Measurements from ENCODE around the gene APOBEC3G.
"Not testable (repeated sequence)": the region's sequence is repeated elsewhere in the genome, so short reads cannot be mapped to it uniquely, and the experiment has no call there.

APOBEC3G gene

DNA sequence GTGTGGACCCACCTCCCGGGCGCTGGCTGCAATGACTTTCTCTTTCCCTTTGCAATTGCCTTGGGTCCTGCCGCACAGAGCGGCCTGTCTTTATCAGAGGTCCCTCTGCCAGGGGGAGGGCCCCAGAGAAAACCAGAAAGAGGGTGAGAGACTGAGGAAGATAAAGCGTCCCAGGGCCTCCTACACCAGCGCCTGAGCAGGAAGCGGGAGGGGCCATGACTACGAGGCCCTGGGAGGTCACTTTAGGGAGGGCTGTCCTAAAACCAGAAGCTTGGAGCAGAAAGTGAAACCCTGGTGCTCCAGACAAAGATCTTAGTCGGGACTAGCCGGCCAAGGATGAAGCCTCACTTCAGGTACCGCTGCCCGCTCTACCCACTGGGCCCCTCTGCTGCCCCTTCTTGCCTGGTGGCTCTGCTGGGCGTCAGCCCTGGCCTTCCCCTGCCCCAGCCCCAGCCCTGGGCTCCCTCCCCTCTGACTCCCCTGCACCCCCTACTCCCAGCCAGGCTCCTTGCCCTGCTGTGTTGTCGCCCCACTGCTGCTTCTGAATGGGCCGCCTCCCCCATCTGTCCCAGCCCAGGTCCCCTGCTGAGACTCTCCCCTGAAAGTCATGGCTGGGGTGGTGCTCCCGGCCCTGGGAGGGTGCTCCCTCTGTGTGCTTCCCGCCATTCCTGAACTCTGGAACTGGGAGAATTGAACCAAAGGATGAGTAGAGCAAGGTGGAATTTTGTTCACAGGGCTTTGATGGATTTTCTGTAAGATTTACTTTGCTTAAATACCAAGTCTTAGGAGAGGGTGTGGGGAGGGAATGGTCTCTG is at the start of gene APOBEC3G:
Gene APOBEC3G (plus strand): TSS at position 250 of the 815 bp plus-strand sequence. CDS start 87 bp downstream, at position 337.
- Histone ChIP-seq H2AFZ (peak within 1 kb of the TSS; percentile 68), H3K4me2 (ENCODE audit: low read length) (peak within 1 kb of the TSS; percentile 59), H3K27ac (peak within 1 kb of the TSS; percentile 5), H3K4me3 (ENCODE audit: low read depth, low read length) (peak within 1 kb of the TSS; percentile 38)
- not testable (repeated sequence) for H3K36me3 ChIP-seq (ENCODE audit: control insufficient read depth, insufficient read depth, low read length); H3K79me2 ChIP-seq; H3K9ac ChIP-seq; H3K4me1 ChIP-seq; H3K9me3 ChIP-seq (ENCODE audit: control insufficient read depth, low read length); H3K27me3 ChIP-seq (ENCODE audit: control insufficient read depth, insufficient read depth, low read length)

DNA sequence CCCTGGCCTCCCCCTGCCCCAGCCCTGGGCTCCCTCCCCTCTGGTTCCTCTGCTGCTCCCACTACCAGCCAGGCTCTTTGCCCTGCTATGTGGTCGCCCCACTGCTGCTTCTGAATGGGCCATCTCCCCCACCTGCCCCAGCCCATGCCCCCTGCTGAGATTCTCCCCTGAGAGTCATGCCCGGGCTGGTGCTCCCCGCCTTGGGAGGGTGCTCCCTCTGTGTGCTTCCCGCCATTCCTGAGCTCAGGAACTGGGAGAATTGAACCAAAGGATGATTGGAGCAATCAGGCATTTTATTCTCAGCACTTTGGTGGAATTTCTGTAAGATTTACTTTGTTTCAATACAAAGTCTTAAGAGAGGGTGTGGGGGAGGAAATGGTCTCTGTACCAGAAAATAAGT is 49.4 kb upstream of the APOBEC3G start:
- H3K9ac ChIP-seq, result no peak overlapping the region
- no peak overlapping the region for H2AFZ ChIP-seq
- no peak overlapping the region for H3K4me2 ChIP-seq (ENCODE audit: low read length)
- no peaks in the 10 kb centered on the region for H3K27me3 ChIP-seq (ENCODE audit: control insufficient read depth, insufficient read depth, low read length)
- H3K79me2 ChIP-seq, result no peaks in the 10 kb centered on the region
- H3K4me1 ChIP-seq, result no peaks in the 10 kb centered on the region
- H3K27ac ChIP-seq, result no peak overlapping the region
- no peaks in the 10 kb centered on the region for H3K9me3 ChIP-seq (ENCODE audit: control insufficient read depth, low read length)
- no peak overlapping the region for H3K4me3 ChIP-seq (ENCODE audit: low read depth, low read length)
- no peaks in the 10 kb centered on the region for H3K36me3 ChIP-seq (ENCODE audit: control insufficient read depth, insufficient read depth, low read length)
- no peak for TF ChIP-seq CTCF (IDR thresholded peaks at IDR 0.05)

GRCh38 chr22:39028281-39028680 is 48.8 kb upstream of the APOBEC3G start:
- H3K4me3 ChIP-seq (ENCODE audit: low read depth, low read length), result no peak overlapping the region
- no peaks in the 10 kb centered on the region for H3K4me1 ChIP-seq
- H3K9ac ChIP-seq, result no peak overlapping the region
- H3K27me3 ChIP-seq (ENCODE audit: control insufficient read depth, insufficient read depth, low read length), result no peaks in the 10 kb centered on the region
- H3K4me2 ChIP-seq (ENCODE audit: low read length), result no peak overlapping the region
- H3K36me3 ChIP-seq (ENCODE audit: control insufficient read depth, insufficient read depth, low read length), result no peaks in the 10 kb centered on the region
- H3K27ac ChIP-seq, result no peak overlapping the region
- no peak for TF ChIP-seq CTCF (IDR thresholded peaks at IDR 0.05)
- H3K9me3 ChIP-seq (ENCODE audit: control insufficient read depth, low read length), result no peaks in the 10 kb centered on the region
- H3K79me2 ChIP-seq, result no peaks in the 10 kb centered on the region
- H2AFZ ChIP-seq, result no peak overlapping the region

- no peak for TF ChIP-seq CTCF (IDR thresholded peaks at IDR 0.05)
- Histone ChIP-seq H3K9ac (no peak overlapping the region), H2AFZ (no peak overlapping the region), H3K27ac (no peak overlapping the region), H3K4me1 (no peaks in the 10 kb centered on the region), H3K79me2 (no peaks in the 10 kb centered on the region), H3K4me3 (ENCODE audit: low read depth, low read length) (no peak overlapping the region), H3K36me3 (ENCODE audit: control insufficient read depth, insufficient read depth, low read length) (no peaks in the 10 kb centered on the region), H3K9me3 (ENCODE audit: control insufficient read depth, low read length) (no peaks in the 10 kb centered on the region), H3K4me2 (ENCODE audit: low read length) (no peak overlapping the region), H3K27me3 (ENCODE audit: control insufficient read depth, insufficient read depth, low read length) (no peaks in the 10 kb centered on the region)
Observed at GRCh38 chr22:39029227-39029626, 47.8 kb upstream of the APOBEC3G start.

DNA sequence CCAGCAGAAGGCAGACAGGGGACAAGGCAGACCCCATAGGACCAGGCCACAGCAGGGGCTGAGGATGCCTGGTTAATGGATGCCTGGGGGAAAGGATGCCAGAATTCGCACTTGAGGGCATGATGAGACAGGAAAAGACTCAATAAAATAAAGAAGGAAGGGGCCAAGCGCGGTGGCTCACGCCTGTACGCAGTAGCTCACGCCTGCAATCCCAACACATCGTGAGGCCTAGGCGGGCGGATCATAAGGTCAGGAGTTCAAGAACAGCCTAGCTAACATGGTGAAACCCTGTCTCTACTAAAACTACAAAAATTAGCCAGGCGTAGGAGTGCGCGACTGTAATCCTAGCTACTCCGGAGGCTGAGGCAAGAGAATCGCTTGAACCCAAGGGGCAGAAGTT is 46.4 kb upstream of the APOBEC3G start:
- no peak overlapping the region for H3K9ac ChIP-seq
- H3K36me3 ChIP-seq (ENCODE audit: control insufficient read depth, insufficient read depth, low read length), result no peaks in the 10 kb centered on the region
- H3K4me1 ChIP-seq, result no peaks in the 10 kb centered on the region
- H3K4me2 ChIP-seq (ENCODE audit: low read length), result no peak overlapping the region
- no peak overlapping the region for H3K4me3 ChIP-seq (ENCODE audit: low read depth, low read length)
- no peak overlapping the region for H2AFZ ChIP-seq
- H3K79me2 ChIP-seq, result no peaks in the 10 kb centered on the region
- no peaks in the 10 kb centered on the region for H3K9me3 ChIP-seq (ENCODE audit: control insufficient read depth, low read length)
- no peak for TF ChIP-seq CTCF (IDR thresholded peaks at IDR 0.05)
- H3K27ac ChIP-seq, result no peak overlapping the region
- no peaks in the 10 kb centered on the region for H3K27me3 ChIP-seq (ENCODE audit: control insufficient read depth, insufficient read depth, low read length)

DNA sequence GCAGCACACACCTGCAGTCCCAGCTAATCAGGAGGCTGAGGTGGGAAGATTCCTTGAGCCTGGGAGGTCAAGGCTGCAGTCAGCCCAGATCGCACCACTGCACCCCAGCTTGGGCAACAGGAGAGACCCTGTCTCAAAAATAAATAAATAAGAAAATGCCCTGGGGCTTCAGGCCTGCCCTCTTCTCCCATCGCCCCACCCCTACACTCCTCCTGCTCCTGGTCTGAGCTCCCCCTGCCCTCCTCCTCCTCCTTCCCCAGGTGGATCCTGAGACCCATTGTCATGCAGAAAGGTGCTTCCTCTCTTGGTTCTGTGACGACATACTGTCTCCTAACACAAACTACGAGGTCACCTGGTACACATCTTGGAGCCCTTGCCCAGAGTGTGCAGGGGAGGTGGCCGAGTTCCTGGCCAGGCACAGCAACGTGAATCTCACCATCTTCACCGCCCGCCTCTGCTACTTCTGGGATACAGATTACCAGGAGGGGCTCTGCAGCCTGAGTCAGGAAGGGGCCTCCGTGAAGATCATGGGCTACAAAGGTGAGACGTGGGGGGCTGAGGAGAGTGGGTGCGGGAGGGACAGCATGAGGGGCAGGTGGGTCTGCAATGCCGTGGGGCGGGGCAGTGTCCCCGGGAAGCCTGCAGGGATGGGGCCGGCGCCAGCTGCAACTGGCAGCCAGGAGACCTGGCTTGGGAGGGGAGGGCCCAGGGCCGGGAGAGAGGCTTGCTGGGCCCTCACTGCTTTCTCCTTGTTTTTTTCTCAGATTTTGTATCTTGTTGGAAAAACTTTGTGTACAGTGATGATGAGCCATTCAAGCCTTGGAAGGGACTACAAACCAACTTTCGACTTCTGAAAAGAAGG is 45.4 kb upstream of the APOBEC3G start:
- not testable (repeated sequence) for H3K27ac ChIP-seq; H3K9me3 ChIP-seq (ENCODE audit: control insufficient read depth, low read length); H3K79me2 ChIP-seq; H3K4me2 ChIP-seq (ENCODE audit: low read length); H2AFZ ChIP-seq; H3K4me1 ChIP-seq; H3K36me3 ChIP-seq (ENCODE audit: control insufficient read depth, insufficient read depth, low read length); H3K4me3 ChIP-seq (ENCODE audit: low read depth, low read length); H3K27me3 ChIP-seq (ENCODE audit: control insufficient read depth, insufficient read depth, low read length); H3K9ac ChIP-seq

DNA sequence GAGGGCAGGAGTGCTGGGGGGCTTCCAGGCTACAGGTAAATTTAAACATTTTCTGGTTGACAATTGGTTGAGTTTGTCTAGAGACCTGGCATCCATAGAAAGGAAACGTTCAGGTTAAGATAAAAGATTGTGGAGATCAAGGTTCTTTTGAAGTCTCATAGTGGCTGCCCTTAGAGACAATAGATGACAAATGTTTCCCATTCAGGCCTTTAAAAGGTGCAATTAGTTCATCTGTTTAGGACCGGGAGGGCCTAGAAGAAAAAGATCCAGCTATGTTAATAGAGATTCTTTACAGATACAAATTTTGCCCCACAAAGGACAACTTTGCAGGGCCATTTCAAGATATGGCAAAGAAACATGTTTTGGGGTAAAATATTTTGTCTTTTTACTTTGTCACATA is 40.0 kb upstream of the APOBEC3G start:
- H3K4me3 ChIP-seq (ENCODE audit: low read depth, low read length); H3K9me3 ChIP-seq (ENCODE audit: control insufficient read depth, low read length); H3K4me1 ChIP-seq; H3K36me3 ChIP-seq (ENCODE audit: control insufficient read depth, insufficient read depth, low read length); H3K27ac ChIP-seq; H2AFZ ChIP-seq; H3K4me2 ChIP-seq (ENCODE audit: low read length); H3K27me3 ChIP-seq (ENCODE audit: control insufficient read depth, insufficient read depth, low read length); H3K9ac ChIP-seq; H3K79me2 ChIP-seq: not testable (repeated sequence)
